ENCODE measurements around the gene AKAP13. TPM values are rescaled to one million over a fixed set of nuclear protein-coding genes. Genes with fewer than 3 reads are reported as not detected.
A peak's percentile ranks its signal among the peaks of the same experiment; 100 is the strongest.

Gene AKAP13
- total RNA-seq (100 to 1,000 TPM; 187 to 207 TPM), polyA plus RNA-seq (ENCODE audit: insufficient read depth, low read depth, low replicate concordance) (79.5 TPM)
- long read RNA-seq, donor 1, partial matches to known transcripts, result 6 of 8 reads
- long read RNA-seq, donor 1, other reads (novel, unspliced or antisense), result 0 of 8 reads
- long read RNA-seq, donor 2, partial matches to known transcripts, result 0 of 1 reads
- long read RNA-seq, donor 2, other reads (novel, unspliced or antisense), result 0 of 1 reads

GRCh38 chr15:85380217-85380811 is at the start of gene AKAP13:
Gene AKAP13 (plus strand): TSS chr15:85380603. CDS start chr15:85485721, 105,118 bp downstream.
- peak; percentile 99 for DNase-seq
- Histone ChIP-seq H3K27ac (peak within 1 kb of the TSS; percentile 93 to 97), H3K27me3 (no peaks in the 10 kb centered on the region), H3K4me3 (peak within 1 kb of the TSS; percentile 90 to 94), H3K36me3 (ENCODE audit: low read depth, missing control alignments) (no peaks in the 10 kb centered on the region), H3K9me3 (no peaks in the 10 kb centered on the region), H3K4me1 (peaks cover 18% of the 10 kb centered on the region)
- intact Hi-C loops (cut with DNase I; ENCODE audit: low total_unique reads), result no loop called here
- no peak for TF ChIP-seq CTCF (IDR thresholded peaks at IDR 0.05)
- peak; percentile 75 for TF ChIP-seq POLR2A (IDR thresholded peaks at IDR 0.05)
- WGBS, 2 donors, result 1% methylated on average over 28 to 54 of the region's 54 CpGs

GRCh38 chr15:85330901-85331588 is 49.4 kb upstream of the AKAP13 start:
- peak; percentile 96 for DNase-seq
- 25 to 37% methylated on average over 13 to 14 of the region's 14 CpGs for WGBS, 2 donors

GRCh38 chr15:85331655-85332285 is 48.6 kb upstream of the AKAP13 start:
- WGBS, 2 donors, result 70 to 79% methylated on average over 8 of the region's 8 CpGs

More at GRCh38 chr15:85330901-85331588, 49.4 kb upstream of the AKAP13 start:
- Histone ChIP-seq H3K27me3 (no peaks in the 10 kb centered on the region), H3K4me3 (no peak overlapping the region), H3K4me1 (peaks cover 18% of the 10 kb centered on the region), H3K36me3 (ENCODE audit: low read depth, missing control alignments) (no peaks in the 10 kb centered on the region), H3K9me3 (no peaks in the 10 kb centered on the region), H3K27ac (peak overlapping the region; percentile 85 to 91)
- intact Hi-C loops (cut with DNase I; ENCODE audit: low total_unique reads), result no loop called here
- TF ChIP-seq CTCF (IDR thresholded peaks at IDR 0.05), result peak; percentile 71 to 92 (median 75)
- no peak for TF ChIP-seq POLR2A (IDR thresholded peaks at IDR 0.05)

More at GRCh38 chr15:85331655-85332285, 48.6 kb upstream of the AKAP13 start:
- no peak for TF ChIP-seq CTCF (IDR thresholded peaks at IDR 0.05)
- TF ChIP-seq POLR2A (IDR thresholded peaks at IDR 0.05), result no peak
- H3K4me1 ChIP-seq, result peaks cover 18% of the 10 kb centered on the region
- no peak overlapping the region for H3K4me3 ChIP-seq
- DNase-seq, result no peak
- H3K9me3 ChIP-seq, result no peaks in the 10 kb centered on the region
- H3K27ac ChIP-seq, result peak overlapping the region; percentile 85 to 91
- intact Hi-C loops (cut with DNase I; ENCODE audit: low total_unique reads), result no loop called here
- no peaks in the 10 kb centered on the region for H3K27me3 ChIP-seq
- H3K36me3 ChIP-seq (ENCODE audit: low read depth, missing control alignments), result no peaks in the 10 kb centered on the region

Data from testis (tissue), 5 donors.